ENCODE data around the gene ELOB. TPM values are rescaled to one million over a fixed set of nuclear protein-coding genes. Genes with fewer than 3 reads are reported as not detected.

Gene ELOB
- total and polyA plus RNA-seq, 2 of the 8 experiments (the other 6 are each of a cell fraction or from before 2014, with no cell fraction given), result 237 to 1,357 TPM

DNA sequence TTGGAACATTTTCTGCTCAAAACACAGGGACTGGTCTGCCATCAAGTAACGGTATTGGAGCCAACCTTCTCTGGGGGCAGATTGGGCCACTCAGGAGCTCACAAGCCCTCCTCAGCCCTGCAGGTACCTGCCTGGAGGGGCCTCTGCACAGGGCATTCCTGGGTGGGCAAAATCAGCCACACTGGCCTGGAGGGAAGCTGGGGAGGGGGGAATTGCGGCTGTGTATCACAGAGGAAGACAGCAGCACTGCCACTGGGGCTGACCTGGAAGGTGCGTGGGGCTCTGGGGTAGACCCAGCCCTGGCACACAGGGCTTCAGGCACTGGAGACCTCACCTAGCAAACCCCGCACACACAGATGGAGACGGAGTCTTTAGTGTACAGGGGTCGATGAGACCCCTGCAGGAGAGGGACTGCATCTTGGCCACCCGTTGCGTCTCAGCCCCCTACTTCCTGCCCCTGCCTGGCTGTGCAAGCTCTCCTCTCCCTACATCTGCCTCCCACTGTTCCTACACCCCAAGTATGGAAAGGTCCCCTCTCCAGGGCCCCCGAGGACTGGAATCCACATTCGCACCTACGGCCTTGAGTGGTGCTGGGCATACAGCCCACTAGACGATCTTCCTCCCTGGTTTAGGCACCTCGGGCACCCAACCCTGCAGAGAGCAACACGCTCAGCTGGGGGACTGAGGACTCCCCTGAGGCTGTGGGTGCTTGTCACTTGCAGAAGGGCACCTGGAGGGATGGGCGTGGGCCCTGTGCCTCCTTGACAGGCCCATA is 31.8 kb downstream of the ELOB start:
- H2BK120ac ChIP-seq (replicated peaks; ENCODE audit: low read depth, low read length), result no peak overlapping the region
- 83% methylated on average over 13 of the region's 15 CpGs; no CpG with 5 or more reads in 1 of the 2 experiments for WGBS, 2 experiments (ENCODE audit: extremely low coverage in 1 of 2, insufficient coverage in 1 of 2, insufficient read length in 1 of 2, insufficient replicate concordance in 2 of 2, low coverage in 1 of 2, low lambda C conversion rate in 2 of 2, missing lambda C conversion rate in 1 of 2)
- no peak for FAIRE-seq
- H3K56ac ChIP-seq (replicated peaks; ENCODE audit: insufficient read length, low read depth, low read length), result no peak overlapping the region
- no peak for TF ChIP-seq CREB1 (IDR thresholded peaks at IDR 0.05)
- TF ChIP-seq POLR2AphosphoS5 (IDR thresholded peaks at IDR 0.05; ENCODE audit: low read depth, low read length), result no peak
- peak overlapping the region; percentile 38; the same call in 1 of the 2 replicates for H4K8ac ChIP-seq (ENCODE audit: extremely low read depth, insufficient read depth, low read length)
- no peak overlapping the region for H2BK20ac ChIP-seq (ENCODE audit: low read length)
- H3K27me3 ChIP-seq (replicated peaks in 1 of 4; ENCODE audit: control insufficient read depth in 3 of 4, extremely low read depth in 1 of 4, insufficient read depth in 3 of 4, low read length in 3 of 4), result no peaks in the 10 kb centered on the region
- no peak for DNase-seq (ENCODE audit: low read depth in 1 of 2, low spot score in 2 of 2)
- no peak overlapping the region for H3K23ac ChIP-seq (ENCODE audit: insufficient read length)
- H3K18ac ChIP-seq (ENCODE audit: extremely low read depth, low read length), result no peak overlapping the region
- no peak overlapping the region for H2BK15ac ChIP-seq (ENCODE audit: low read length)
- no peak overlapping the region for H3K9ac ChIP-seq (replicated peaks in 1 of 4; ENCODE audit: extremely low read depth in 1 of 4, low read depth in 3 of 4, low read length in 3 of 4)
- no peak overlapping the region for H2BK5ac ChIP-seq (ENCODE audit: low read depth, low read length)
- H4K91ac ChIP-seq (replicated peaks; ENCODE audit: insufficient read length, low read length), result no peak overlapping the region
- no peak overlapping the region for H3K27ac ChIP-seq (ENCODE audit: low read depth, low read length)
- no peak overlapping the region for H3K4ac ChIP-seq (replicated peaks; ENCODE audit: insufficient read length, low read depth, low read length)
- H3K4me3 ChIP-seq (ENCODE audit: extremely low read depth in 1 of 4, insufficient read depth in 2 of 4, low read depth in 3 of 4, low read length in 4 of 4), result no peak overlapping the region
- peaks cover 0 to under 1% (median 0%) of the 10 kb centered on the region in 4 experiments; a peak in 3 of 7 replicates for H3K4me1 ChIP-seq (replicated peaks in 1 of 4; ENCODE audit: control insufficient read depth in 3 of 4, insufficient read depth in 4 of 4, low read length in 3 of 4)
- H3K14ac ChIP-seq (ENCODE audit: insufficient read length), result no peak overlapping the region
- peaks cover 0 to 2% of the 10 kb centered on the region in 2 experiments; a peak in 1 of 4 replicates for H3K79me2 ChIP-seq (ENCODE audit: control insufficient read depth in 1 of 2, insufficient read depth in 2 of 2, low read length in 2 of 2)
- H3K36me3 ChIP-seq (ENCODE audit: control insufficient read depth in 2 of 4, insufficient read depth in 4 of 4, low read length in 3 of 4), result no peaks in the 10 kb centered on the region
- H2BK12ac ChIP-seq (ENCODE audit: low read depth, low read length), result no peak overlapping the region
- no peak overlapping the region for H2AFZ ChIP-seq (ENCODE audit: low read length)
- ChIA-PET CTCF (ENCODE audit: partially characterized antibody) (interaction anchor here (0.8 to 1.3 kb wide), 3 partner anchors 13 to 53 kb away, joined by 3 to 5 read pairs (median 3); partner anchors contain the start of gene PRSS41), POLR2A (ENCODE audit: partially characterized antibody) (interaction anchor here (0.6 to 2.7 kb wide), 14 partner anchors 9 to 63 kb away, joined by 3 to 11 read pairs (median 4); partner anchors contain the start of genes KCTD5 and PRSS27)
- no peaks in the 10 kb centered on the region for H3K9me3 ChIP-seq (ENCODE audit: insufficient read depth in 2 of 2, low read depth in 1 of 2, low read length in 1 of 2)
- H4K20me1 ChIP-seq (replicated peaks in 1 of 2; ENCODE audit: control insufficient read depth in 1 of 2, insufficient read depth in 2 of 2, low read length in 2 of 2), result peaks cover 0 to 1% of the 10 kb centered on the region in 2 experiments
- H3K4me2 ChIP-seq (ENCODE audit: insufficient read depth in 1 of 2, low read depth in 2 of 2, low read length in 2 of 2), result no peak overlapping the region
- no peaks in the 10 kb centered on the region for H3K23me2 ChIP-seq (ENCODE audit: low read depth, low read length)
- H4K5ac ChIP-seq (ENCODE audit: insufficient read length, low read depth, low read length), result no peak overlapping the region
- peaks cover 2% of the 10 kb centered on the region; the same call in 1 of the 2 replicates for H3K79me1 ChIP-seq (ENCODE audit: low read depth, low read length)
- H2AK5ac ChIP-seq (ENCODE audit: low read depth, low read length), result no peak overlapping the region
